Mucosa of descending colon (tissue), 3 donors: ENCODE measurements around the gene B4GALT6. TPM values are rescaled to one million over a fixed set of nuclear protein-coding genes. Genes with fewer than 3 reads are reported as not detected.

ENCODE experiments used
- ATAC-seq: fragments of 200-7000 bp; cut with Tn5 transposase; one replicate; pipeline ENCODE4 v1.9.1; 2020; ENCODE audit warnings: mild to moderate bottlenecking, moderate library complexity
- DNase-seq, 3 donors: peaks; one replicate each; pipeline ENCODE4 v3.0.0-alpha.2; 2020
- H3K36me3 ChIP-seq: fragments of 200-600 bp; one replicate; pipeline ENCODE4 v1.8.0; 2021; ENCODE audit warnings: low read depth, mild to moderate bottlenecking
- H3K4me1 ChIP-seq: fragments of 200-600 bp; one replicate; pipeline ENCODE4 v1.8.0; 2021; ENCODE audit warnings: low read depth, mild to moderate bottlenecking
- H3K4me3 ChIP-seq: fragments of 200-600 bp; one replicate; pipeline ENCODE4 v1.8.0; 2021; ENCODE audit warnings: mild to moderate bottlenecking
- H3K9me3 ChIP-seq: fragments of 200-600 bp; one replicate; pipeline ENCODE4 v1.8.0; 2021; ENCODE audit warnings: mild to moderate bottlenecking
- CTCF ChIP-seq: fragments of 200-600 bp; IDR thresholded peaks from one replicate; pipeline ENCODE4 v1.8.0; 2022; ENCODE audit warnings: antibody characterized with exemption, mild to moderate bottlenecking
- intact Hi-C, 2 donors: fragments of 100-400 bp; cut with DNase I in 1 of 2; cut with micrococcal nuclease in 1 of 2; formaldehyde crosslinking; loops; one replicate each; pipeline versions ENCODE4 v1.11.0 to v1.11.1; 2022; cut with DNase I, micrococcal nuclease
- total RNA-seq, 3 donors: library from RNA; stranded (reverse); fragmentation: NEBNext Ultra II Directional in 2 of 3; extraction: Animal tissue kit (Norgen Biotek cat#: 25700) in 2 of 3; gene quantifications; one replicate each; pipeline versions ENCODE4 v1.2.1 to v1.2.4, GENCODE V29; 2021 to 2023
- donor health status: DM: no; HTN: no; CAD: no; lungs with moderate emphysema.
- donor health status: DM: no; HTN: no; CAD: no.
- donor health status: DM: no; HTN: yes; CAD: no.

Gene B4GALT6
- total RNA-seq, 3 donors from 2014 or later = 6.9 to 8.0 (median 7.8) TPM

- no peaks in the 10 kb centered on the region for H3K36me3 ChIP-seq
- no peaks in the 10 kb centered on the region for H3K9me3 ChIP-seq
- ATAC-seq (no peak), DNase-seq (no peak)
- TF ChIP-seq CTCF = no peak
- no peak overlapping the region for H3K4me3 ChIP-seq
- intact Hi-C loops = no loop called here
- H3K4me1 ChIP-seq = no peaks in the 10 kb centered on the region
These were observed 101.1 kb downstream of the B4GALT6 start for GRCh38 chr18:31583185-31583854.

GRCh38 chr18:31581498-31582197 is 102.7 kb downstream of the B4GALT6 start:
- no peak overlapping the region for H3K4me3 ChIP-seq
- H3K9me3 ChIP-seq = no peaks in the 10 kb centered on the region
- no peak for TF ChIP-seq CTCF
- intact Hi-C loops = no loop called here
- H3K36me3 ChIP-seq = no peaks in the 10 kb centered on the region
- DNase-seq (no peak), ATAC-seq (peak; percentile 81)
- H3K4me1 ChIP-seq = no peaks in the 10 kb centered on the region

- Histone ChIP-seq H3K4me3 (no peak overlapping the region), H3K9me3 (no peaks in the 10 kb centered on the region), H3K4me1 (no peaks in the 10 kb centered on the region), H3K36me3 (no peaks in the 10 kb centered on the region)
- ATAC-seq = no peak
- intact Hi-C loops = no loop called here
- no peak for DNase-seq
- TF ChIP-seq CTCF = no peak
These were observed 105.0 kb downstream of the B4GALT6 start for GRCh38 chr18:31579375-31579774.

- Histone ChIP-seq H3K9me3 (no peaks in the 10 kb centered on the region), H3K36me3 (no peaks in the 10 kb centered on the region), H3K4me3 (no peak overlapping the region), H3K4me1 (no peaks in the 10 kb centered on the region)
- DNase-seq (no peak), ATAC-seq (no peak)
- intact Hi-C loops = no loop called here
- TF ChIP-seq CTCF = no peak
These were observed 106.3 kb downstream of the B4GALT6 start for GRCh38 chr18:31578126-31578525.

- TF ChIP-seq CTCF = no peak
- Histone ChIP-seq H3K9me3 (no peaks in the 10 kb centered on the region), H3K4me1 (no peaks in the 10 kb centered on the region), H3K36me3 (no peaks in the 10 kb centered on the region), H3K4me3 (no peak overlapping the region)
- DNase-seq (no peak), ATAC-seq (no peak)
- intact Hi-C loops = no loop called here
These were observed 107.2 kb downstream of the B4GALT6 start for GRCh38 chr18:31577195-31577594.
